SK-N-SH (cell line): ENCODE results near the gene SOX9.

Experiments
- CTCF ChIP-seq: fragments of 200-600 bp; sonication (generic); IDR thresholded peaks from 2 replicates; pipeline ENCODE4 v1.6.1; 2017; ENCODE audit warnings: antibody characterized with exemption, mild to moderate bottlenecking, moderate library complexity
- RAD21 ChIP-seq: IDR thresholded peaks from 2 replicates; pipeline ENCODE4 v1.6.1; 2012; ENCODE audit warnings: mild to moderate bottlenecking, low read length
- TAF1 ChIP-seq: IDR thresholded peaks from 2 replicates; pipeline ENCODE4 v1.6.1; 2012; ENCODE audit warnings: low read depth, mild to moderate bottlenecking, low read length, moderate library complexity, borderline replicate concordance
- USF2 ChIP-seq: fragments of 150-350 bp; IDR thresholded peaks from 2 replicates; pipeline ENCODE4 v1.6.1; 2017; ENCODE audit warnings: antibody characterized with exemption, low read length, low read depth, borderline replicate concordance

GRCh38 chr17:72115781-72116525, 4.9 kb upstream of the SOX9 start:
- no peak for TF ChIP-seq CTCF
- no peak for TF ChIP-seq USF2
- TF ChIP-seq RAD21: no peak
- no peak for TF ChIP-seq TAF1
